ENCODE measurements around the gene NKAPL. TPM values are rescaled to one million over a fixed set of nuclear protein-coding genes. Genes with fewer than 3 reads are reported as not detected.

NKAPL gene
- polyA plus RNA-seq, 1 donor from 2014 or later, result not detected

DNA sequence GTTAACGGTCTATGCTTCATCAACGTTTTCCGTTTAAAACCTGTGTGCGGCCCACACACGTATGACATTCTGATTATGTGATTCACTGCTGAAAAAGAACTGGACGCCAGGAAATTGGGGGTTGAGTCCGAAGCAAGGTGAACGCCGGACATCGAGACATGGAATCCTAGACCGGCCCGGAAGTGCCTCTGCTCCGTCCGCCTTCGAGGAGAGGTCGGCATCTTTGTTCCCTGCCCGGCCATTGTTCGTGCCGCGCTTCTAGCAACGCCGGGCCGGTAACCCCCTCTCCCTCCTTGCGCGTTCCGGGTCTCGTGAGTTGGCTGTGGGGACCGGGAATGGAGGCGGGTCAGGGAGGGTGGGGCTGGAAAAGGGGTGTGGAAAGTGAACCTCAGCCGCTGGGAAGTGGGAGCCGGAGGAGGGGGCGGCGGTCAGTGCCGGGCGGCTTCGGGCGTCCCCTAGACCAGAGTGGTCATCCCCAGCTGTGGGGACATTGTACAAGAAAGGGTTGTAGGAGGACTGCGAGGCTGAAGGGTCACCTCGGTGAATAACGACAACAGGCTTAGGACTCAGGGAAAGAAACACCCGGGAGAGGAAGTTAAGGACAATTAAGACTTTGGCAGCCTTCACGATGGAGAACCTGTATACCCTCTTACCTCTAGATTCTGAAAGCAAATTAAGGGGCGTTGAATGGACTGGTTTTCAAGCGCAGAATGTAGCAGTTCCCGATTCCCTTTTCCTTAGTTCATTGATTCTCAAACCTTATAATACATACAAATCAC, 33.9 kb upstream of the NKAPL start, which contains the start of gene ZSCAN9:
Gene ZSCAN9, plus strand, starts transcription at position 220 of the 779 bp plus-strand sequence. CDS start 1,810 bp downstream, outside the sequence.
- Histone ChIP-seq H3K27me3 (ENCODE audit: insufficient read depth, low read depth, low read length) (peaks cover 16% of the 10 kb centered on the region), H3K4me2 (ENCODE audit: low read length) (peak within 1 kb of the TSS; percentile 64), H3K9ac (ENCODE audit: low read length) (peak within 1 kb of the TSS; percentile 83), H3K79me2 (replicated peaks; ENCODE audit: insufficient read depth, low read length) (peaks cover 47% of the 10 kb centered on the region), H3K27ac (ENCODE audit: low read length) (peak within 1 kb of the TSS; percentile 88), H4K20me1 (ENCODE audit: insufficient read depth) (no peaks in the 10 kb centered on the region), H2AFZ (ENCODE audit: low read depth, low read length) (peak within 1 kb of the TSS; percentile 87), H3K36me3 (ENCODE audit: insufficient read depth, low read length) (peaks cover 14% of the 10 kb centered on the region), H3K9me3 (ENCODE audit: low read length) (no peaks in the 10 kb centered on the region), H3K4me3 (ENCODE audit: low read length) (peak within 1 kb of the TSS; percentile 71), H3K9me2 (ENCODE audit: insufficient read depth, low read length) (no peaks in the 10 kb centered on the region), H3F3A (ENCODE audit: insufficient read depth, low read length, poor library complexity, severe bottlenecking) (no peaks in the 10 kb centered on the region)
- TF ChIP-seq CTCF (IDR thresholded peaks at IDR 0.05; ENCODE audit: poor library complexity, severe bottlenecking) (no peak), TAF1 (IDR thresholded peaks at IDR 0.05; ENCODE audit: low read depth) (peak; percentile 93), EP300 (conservative IDR thresholded peaks at IDR 0.05; ENCODE audit: poor library complexity, severe bottlenecking) (peak; percentile 60), MXI1 (conservative IDR thresholded peaks at IDR 0.05; ENCODE audit: poor library complexity, severe bottlenecking) (peak; percentile 23), POLR2AphosphoS5 (IDR thresholded peaks at IDR 0.05) (peak; percentile 91), RAD21 (conservative IDR thresholded peaks at IDR 0.05) (no peak)
- TF ChIP-seq, protein P1, sequence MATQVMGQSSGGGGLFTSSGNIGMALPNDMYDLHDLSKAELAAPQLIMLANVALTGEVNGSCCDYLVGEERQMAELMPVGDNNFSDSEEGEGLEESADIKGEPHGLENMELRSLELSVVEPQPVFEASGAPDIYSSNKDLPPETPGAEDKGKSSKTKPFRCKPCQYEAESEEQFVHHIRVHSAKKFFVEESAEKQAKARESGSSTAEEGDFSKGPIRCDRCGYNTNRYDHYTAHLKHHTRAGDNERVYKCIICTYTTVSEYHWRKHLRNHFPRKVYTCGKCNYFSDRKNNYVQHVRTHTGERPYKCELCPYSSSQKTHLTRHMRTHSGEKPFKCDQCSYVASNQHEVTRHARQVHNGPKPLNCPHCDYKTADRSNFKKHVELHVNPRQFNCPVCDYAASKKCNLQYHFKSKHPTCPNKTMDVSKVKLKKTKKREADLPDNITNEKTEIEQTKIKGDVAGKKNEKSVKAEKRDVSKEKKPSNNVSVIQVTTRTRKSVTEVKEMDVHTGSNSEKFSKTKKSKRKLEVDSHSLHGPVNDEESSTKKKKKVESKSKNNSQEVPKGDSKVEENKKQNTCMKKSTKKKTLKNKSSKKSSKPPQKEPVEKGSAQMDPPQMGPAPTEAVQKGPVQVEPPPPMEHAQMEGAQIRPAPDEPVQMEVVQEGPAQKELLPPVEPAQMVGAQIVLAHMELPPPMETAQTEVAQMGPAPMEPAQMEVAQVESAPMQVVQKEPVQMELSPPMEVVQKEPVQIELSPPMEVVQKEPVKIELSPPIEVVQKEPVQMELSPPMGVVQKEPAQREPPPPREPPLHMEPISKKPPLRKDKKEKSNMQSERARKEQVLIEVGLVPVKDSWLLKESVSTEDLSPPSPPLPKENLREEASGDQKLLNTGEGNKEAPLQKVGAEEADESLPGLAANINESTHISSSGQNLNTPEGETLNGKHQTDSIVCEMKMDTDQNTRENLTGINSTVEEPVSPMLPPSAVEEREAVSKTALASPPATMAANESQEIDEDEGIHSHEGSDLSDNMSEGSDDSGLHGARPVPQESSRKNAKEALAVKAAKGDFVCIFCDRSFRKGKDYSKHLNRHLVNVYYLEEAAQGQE (IDR thresholded peaks at IDR 0.05; ENCODE audit: borderline replicate concordance), result peak; percentile 92

- peaks cover 47% of the 10 kb centered on the region for H3K79me2 ChIP-seq (replicated peaks; ENCODE audit: insufficient read depth, low read length)
- H4K20me1 ChIP-seq (ENCODE audit: insufficient read depth), result no peaks in the 10 kb centered on the region
- no peaks in the 10 kb centered on the region for H3F3A ChIP-seq (ENCODE audit: insufficient read depth, low read length, poor library complexity, severe bottlenecking)
- H2AFZ ChIP-seq (ENCODE audit: low read depth, low read length), result no peak overlapping the region
- H3K4me2 ChIP-seq (ENCODE audit: low read length), result peak overlapping the region; percentile 61
- peaks cover 5% of the 10 kb centered on the region for H3K27me3 ChIP-seq (ENCODE audit: insufficient read depth, low read depth, low read length)
- H3K36me3 ChIP-seq (ENCODE audit: insufficient read depth, low read length), result peaks cover 21% of the 10 kb centered on the region
- H3K27ac ChIP-seq (ENCODE audit: low read length), result no peak overlapping the region
- no peaks in the 10 kb centered on the region for H3K9me2 ChIP-seq (ENCODE audit: insufficient read depth, low read length)
- TF ChIP-seq RAD21 (conservative IDR thresholded peaks at IDR 0.05) (no peak), SMC3 (conservative IDR thresholded peaks at IDR 0.05; ENCODE audit: poor library complexity) (no peak), POLR2AphosphoS5 (IDR thresholded peaks at IDR 0.05) (no peak), MXI1 (conservative IDR thresholded peaks at IDR 0.05; ENCODE audit: poor library complexity, severe bottlenecking) (no peak), EP300 (conservative IDR thresholded peaks at IDR 0.05; ENCODE audit: poor library complexity, severe bottlenecking) (no peak), EZH2 (IDR thresholded peaks at IDR 0.05; ENCODE audit: borderline replicate concordance, insufficient read depth, low read length, poor library complexity, severe bottlenecking) (no peak), CTCF (IDR thresholded peaks at IDR 0.05; ENCODE audit: poor library complexity, severe bottlenecking) (no peak), TAF1 (IDR thresholded peaks at IDR 0.05; ENCODE audit: low read depth) (no peak)
- TF ChIP-seq, protein P1 (IDR thresholded peaks at IDR 0.05; ENCODE audit: borderline replicate concordance), result no peak
- H3K9ac ChIP-seq (ENCODE audit: low read length), result no peak overlapping the region
- peak overlapping the region; percentile 71 for H3K4me3 ChIP-seq (ENCODE audit: low read length)
- no peaks in the 10 kb centered on the region for H3K9me3 ChIP-seq (ENCODE audit: low read length)
Measured at GRCh38 chr6:28226460-28226859, 32.6 kb upstream of the NKAPL start.
